RWPE2 (cell line): ENCODE results near the gene OAS1.

Experiments
- ATAC-seq: fragments of 200-7000 bp; cut with Tn5 transposase; 3 replicates; pipeline ENCODE4 v1.9.1; 2021; ENCODE audit warnings: low read depth
- DNase-seq: peaks from one replicate; pipeline ENCODE4 v3.0.0-alpha.2; 2020; ENCODE audit warnings: low spot score
- H3K27ac ChIP-seq: fragments of 450-650 bp; 2 replicates; pipeline ENCODE4 v1.5.1; 2017; ENCODE audit warnings: mild to moderate bottlenecking; ENCODE audit not compliant: poor library complexity, severe bottlenecking
- H3K27me3 ChIP-seq: fragments of 250-450 bp; sonication (Bioruptor Pico); 2 replicates; pipeline ENCODE4 v1.5.1; 2021; ENCODE audit warnings: mild to moderate bottlenecking, moderate library complexity; ENCODE audit not compliant: insufficient read depth, poor library complexity, severe bottlenecking
- H3K36me3 ChIP-seq: fragments of 250-450 bp; sonication (Bioruptor Pico); 2 replicates; pipeline ENCODE4 v1.5.1; 2020; ENCODE audit warnings: low read depth, mild to moderate bottlenecking, moderate library complexity
- H3K4me1 ChIP-seq: fragments of 250-450 bp; sonication (Bioruptor Pico); 2 replicates; pipeline ENCODE4 v1.5.1; 2021; ENCODE audit warnings: mild to moderate bottlenecking, moderate library complexity; ENCODE audit not compliant: insufficient read depth, poor library complexity, severe bottlenecking
- H3K4me3 ChIP-seq: fragments of 250-450 bp; sonication (Bioruptor Pico); 2 replicates; pipeline ENCODE4 v1.5.1; 2021; ENCODE audit warnings: mild to moderate bottlenecking, moderate library complexity; ENCODE audit not compliant: severe bottlenecking
- H3K9me3 ChIP-seq: fragments of 250-450 bp; sonication (Bioruptor Pico); 2 replicates; pipeline ENCODE4 v1.5.1; 2021; ENCODE audit warnings: mild to moderate bottlenecking, moderate library complexity; ENCODE audit not compliant: severe bottlenecking
- TF ChIP-seq, protein P1 (sequence below): fragments of 450-650 bp; IDR thresholded peaks from one replicate; pipeline ENCODE4 v1.5.1; 2017; ENCODE audit warnings: mild to moderate bottlenecking, moderate library complexity; ENCODE audit not compliant: poor library complexity, severe bottlenecking

The OAS1 gene

DNA sequence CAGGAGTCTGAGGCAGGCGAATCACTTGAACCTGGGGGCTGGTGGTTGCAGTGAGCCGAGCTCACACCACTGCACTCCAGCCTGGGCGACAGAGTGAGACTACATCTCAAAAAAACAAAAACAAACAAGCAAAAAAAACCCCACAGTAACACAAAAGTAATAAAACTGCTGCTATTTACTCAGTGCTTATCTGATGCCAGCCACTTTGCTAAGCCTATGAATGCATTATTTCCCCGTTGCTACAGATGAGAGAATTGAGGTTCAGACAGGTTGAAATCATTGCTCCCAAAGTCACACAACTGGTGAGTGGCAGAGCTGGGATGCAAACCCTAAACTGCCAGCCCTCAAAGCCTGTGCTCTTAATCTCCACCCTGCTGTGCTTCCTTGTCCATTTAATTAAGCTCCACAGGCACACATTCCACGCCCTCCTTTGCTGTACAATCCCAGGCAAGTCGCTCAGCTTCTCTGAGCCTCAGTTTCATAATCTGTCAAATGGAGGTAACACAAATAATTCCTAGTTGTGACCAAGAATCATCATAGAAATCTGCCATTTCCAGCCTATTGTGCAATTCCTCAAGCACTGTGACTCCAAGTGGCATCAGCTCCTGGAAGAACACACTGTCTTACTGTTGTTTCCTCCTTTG, 25.8 kb downstream of the OAS1 start:
- Histone ChIP-seq H3K4me3 (no peak overlapping the region), H3K27ac (no peak overlapping the region), H3K4me1 (peaks cover 15% of the 10 kb centered on the region), H3K36me3 (no peaks in the 10 kb centered on the region), H3K9me3 (no peaks in the 10 kb centered on the region), H3K27me3 (no peaks in the 10 kb centered on the region)
- ATAC-seq (no peak), DNase-seq (no peak)
- TF ChIP-seq, protein P1, sequence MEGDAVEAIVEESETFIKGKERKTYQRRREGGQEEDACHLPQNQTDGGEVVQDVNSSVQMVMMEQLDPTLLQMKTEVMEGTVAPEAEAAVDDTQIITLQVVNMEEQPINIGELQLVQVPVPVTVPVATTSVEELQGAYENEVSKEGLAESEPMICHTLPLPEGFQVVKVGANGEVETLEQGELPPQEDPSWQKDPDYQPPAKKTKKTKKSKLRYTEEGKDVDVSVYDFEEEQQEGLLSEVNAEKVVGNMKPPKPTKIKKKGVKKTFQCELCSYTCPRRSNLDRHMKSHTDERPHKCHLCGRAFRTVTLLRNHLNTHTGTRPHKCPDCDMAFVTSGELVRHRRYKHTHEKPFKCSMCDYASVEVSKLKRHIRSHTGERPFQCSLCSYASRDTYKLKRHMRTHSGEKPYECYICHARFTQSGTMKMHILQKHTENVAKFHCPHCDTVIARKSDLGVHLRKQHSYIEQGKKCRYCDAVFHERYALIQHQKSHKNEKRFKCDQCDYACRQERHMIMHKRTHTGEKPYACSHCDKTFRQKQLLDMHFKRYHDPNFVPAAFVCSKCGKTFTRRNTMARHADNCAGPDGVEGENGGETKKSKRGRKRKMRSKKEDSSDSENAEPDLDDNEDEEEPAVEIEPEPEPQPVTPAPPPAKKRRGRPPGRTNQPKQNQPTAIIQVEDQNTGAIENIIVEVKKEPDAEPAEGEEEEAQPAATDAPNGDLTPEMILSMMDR, result no peak

DNA sequence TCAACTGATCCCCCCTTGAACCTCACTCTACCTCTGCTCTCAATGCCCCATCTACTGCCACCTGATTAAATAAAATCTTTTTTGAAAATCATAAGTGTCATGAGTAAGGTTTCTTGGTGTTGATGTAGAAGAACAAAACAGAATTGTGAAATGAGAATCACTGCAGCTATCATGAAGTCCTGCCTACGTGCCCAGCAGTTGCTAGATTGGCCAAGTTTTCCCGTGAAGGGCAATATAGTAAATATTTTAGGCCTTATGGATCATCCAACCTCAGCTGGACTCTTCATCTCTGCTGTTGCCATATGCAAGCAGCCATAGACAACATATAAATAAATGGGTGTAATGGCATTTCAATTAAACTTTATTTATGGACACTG, 26.4 kb downstream of the OAS1 start:
- H3K36me3 ChIP-seq, result no peaks in the 10 kb centered on the region
- no peak for DNase-seq
- H3K27me3 ChIP-seq, result no peaks in the 10 kb centered on the region
- peaks cover 19% of the 10 kb centered on the region for H3K4me1 ChIP-seq
- no peak overlapping the region for H3K27ac ChIP-seq
- no peaks in the 10 kb centered on the region for H3K9me3 ChIP-seq
- no peak overlapping the region for H3K4me3 ChIP-seq
- TF ChIP-seq, protein P1, result no peak
- no peak for ATAC-seq

DNA sequence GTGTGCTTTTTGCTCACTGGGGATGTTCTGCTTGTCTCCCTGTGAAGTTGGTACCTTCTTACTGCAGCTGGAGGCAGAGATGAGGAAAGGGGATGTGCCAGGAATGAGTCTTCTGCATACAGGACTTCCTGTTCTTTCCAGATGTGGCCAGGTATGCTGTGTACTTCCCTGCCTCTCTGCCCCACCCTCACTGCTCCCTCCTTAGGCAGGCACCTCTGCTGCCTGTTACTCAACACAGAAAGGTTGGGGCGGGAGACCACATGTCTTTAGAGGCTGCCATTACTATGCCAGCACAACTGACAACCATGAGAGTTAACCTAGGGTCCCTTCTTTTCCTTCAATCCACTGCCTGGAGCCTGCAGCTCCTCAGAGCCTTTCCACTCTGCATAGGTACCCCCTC, 29.5 kb downstream of the OAS1 start:
- Histone ChIP-seq H3K4me3 (no peak overlapping the region), H3K4me1 (peaks cover 19% of the 10 kb centered on the region), H3K36me3 (no peaks in the 10 kb centered on the region), H3K27ac (peak overlapping the region; percentile 79), H3K9me3 (no peaks in the 10 kb centered on the region), H3K27me3 (no peaks in the 10 kb centered on the region)
- ATAC-seq (peak; percentile 52), DNase-seq (no peak)
- TF ChIP-seq, protein P1, result no peak

DNA sequence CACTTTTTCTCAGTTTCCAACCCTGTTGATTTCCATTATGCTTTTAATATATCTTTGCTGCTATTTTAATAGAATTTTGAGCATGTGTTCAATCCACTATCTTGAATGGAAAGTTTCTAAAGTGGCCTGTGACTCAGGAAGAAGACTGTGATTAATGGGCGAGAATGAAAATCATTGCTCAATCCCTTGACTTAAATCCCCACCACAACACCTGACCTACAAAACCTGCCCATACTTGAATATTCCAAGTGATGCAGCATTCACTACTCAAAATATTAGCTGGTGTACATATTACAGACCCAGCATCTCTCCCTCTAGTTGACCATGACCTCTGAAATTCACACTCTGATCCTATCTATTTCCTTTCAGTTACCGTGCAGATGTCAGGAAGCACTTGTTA, 30.2 kb downstream of the OAS1 start:
- no peak for DNase-seq
- Histone ChIP-seq H3K4me1 (peaks cover 19% of the 10 kb centered on the region), H3K9me3 (no peaks in the 10 kb centered on the region), H3K27ac (peak overlapping the region; percentile 79), H3K4me3 (no peak overlapping the region), H3K27me3 (no peaks in the 10 kb centered on the region), H3K36me3 (no peaks in the 10 kb centered on the region)
- peak; percentile 69 for ATAC-seq
- TF ChIP-seq, protein P1, result no peak
